ENCODE measurements around the gene RNU5B-1. TPM values are rescaled to one million over a fixed set of nuclear protein-coding genes. Genes with fewer than 3 reads are reported as not detected.
A peak's percentile ranks its signal among the peaks of the same experiment; 100 is the strongest.

Gene RNU5B-1
- total RNA-seq, 1 donor from 2014 or later, result not detected

GRCh38 chr15:65309882-65310418 is 5.5 kb downstream of the RNU5B-1 start:
- Histone ChIP-seq H3F3A (ENCODE audit: low read depth) (peaks cover 34% of the 10 kb centered on the region), H2AFZ (replicated peaks) (peak overlapping the region; percentile 14), H3K27ac (no peak overlapping the region), H3K27me3 (no peaks in the 10 kb centered on the region), H3K9me3 (ENCODE audit: low read depth) (no peaks in the 10 kb centered on the region), H3K4me1 (peaks cover 12% of the 10 kb centered on the region), H3K4me3 (no peak overlapping the region), H3K9ac (no peak overlapping the region), H4K20me1 (ENCODE audit: low read depth) (no peaks in the 10 kb centered on the region), H3K79me2 (ENCODE audit: low read depth) (no peaks in the 10 kb centered on the region), H3K36me3 (no peaks in the 10 kb centered on the region), H3K4me2 (no peak overlapping the region)
- no peak overlapping the region for H3K4me3 Mint-ChIP-seq
- H3K4me1 Mint-ChIP-seq, result peaks cover 44% of the 10 kb centered on the region
- H3K27me3 Mint-ChIP-seq (ENCODE audit: insufficient read depth, low read depth), result peaks cover 2% of the 10 kb centered on the region
- TF ChIP-seq EZH2phosphoT487 (IDR thresholded peaks at IDR 0.05) (no peak), EZH2 (IDR thresholded peaks at IDR 0.05) (no peak), CTCF (IDR thresholded peaks at IDR 0.05) (no peak)
- no peaks in the 10 kb centered on the region for H3K9me3 Mint-ChIP-seq
- H3K27ac Mint-ChIP-seq, result peak overlapping the region; percentile 98
- no peaks in the 10 kb centered on the region for H3K36me3 Mint-ChIP-seq
- DNase-seq (ENCODE audit: low spot score), result no peak

- Histone ChIP-seq H3K36me3 (no peaks in the 10 kb centered on the region), H3K4me1 (peaks cover 12% of the 10 kb centered on the region), H3K79me2 (ENCODE audit: low read depth) (no peaks in the 10 kb centered on the region), H3K27me3 (no peaks in the 10 kb centered on the region), H3K4me3 (no peak overlapping the region), H3F3A (ENCODE audit: low read depth) (peaks cover 27% of the 10 kb centered on the region), H3K9me3 (ENCODE audit: low read depth) (no peaks in the 10 kb centered on the region), H3K27ac (no peak overlapping the region), H3K9ac (no peak overlapping the region), H4K20me1 (ENCODE audit: low read depth) (no peaks in the 10 kb centered on the region), H2AFZ (replicated peaks) (peak overlapping the region; percentile 14), H3K4me2 (no peak overlapping the region)
- Mint-ChIP-seq H3K27me3 (ENCODE audit: insufficient read depth, low read depth) (peaks cover 2% of the 10 kb centered on the region), H3K4me3 (no peak overlapping the region), H3K27ac (no peak overlapping the region), H3K9me3 (no peaks in the 10 kb centered on the region), H3K4me1 (peaks cover 42% of the 10 kb centered on the region), H3K36me3 (no peaks in the 10 kb centered on the region)
- no peak for DNase-seq (ENCODE audit: low spot score)
- TF ChIP-seq CTCF (IDR thresholded peaks at IDR 0.05), result no peak
- TF ChIP-seq EZH2 (IDR thresholded peaks at IDR 0.05), result no peak
- no peak for TF ChIP-seq EZH2phosphoT487 (IDR thresholded peaks at IDR 0.05)
Observed at GRCh38 chr15:65310431-65311137, 6.1 kb downstream of the RNU5B-1 start.

- no peaks in the 10 kb centered on the region for H3K27me3 ChIP-seq
- H3K9ac ChIP-seq, result no peak overlapping the region
- H2AFZ ChIP-seq (replicated peaks), result no peak overlapping the region
- Mint-ChIP-seq H3K9me3 (no peaks in the 10 kb centered on the region), H3K27ac (no peak overlapping the region), H3K4me3 (no peak overlapping the region), H3K4me1 (peaks cover 35% of the 10 kb centered on the region), H3K36me3 (no peaks in the 10 kb centered on the region), H3K27me3 (ENCODE audit: insufficient read depth, low read depth) (peaks cover 4% of the 10 kb centered on the region)
- H4K20me1 ChIP-seq (ENCODE audit: low read depth), result no peaks in the 10 kb centered on the region
- H3K79me2 ChIP-seq (ENCODE audit: low read depth), result no peaks in the 10 kb centered on the region
- H3K36me3 ChIP-seq, result no peaks in the 10 kb centered on the region
- H3F3A ChIP-seq (ENCODE audit: low read depth), result peaks cover 16% of the 10 kb centered on the region
- peak overlapping the region; percentile 6 for H3K4me2 ChIP-seq
- H3K4me1 ChIP-seq, result peaks cover 12% of the 10 kb centered on the region
- TF ChIP-seq CTCF (IDR thresholded peaks at IDR 0.05), result no peak
- TF ChIP-seq EZH2 (IDR thresholded peaks at IDR 0.05), result no peak
- no peak for TF ChIP-seq EZH2phosphoT487 (IDR thresholded peaks at IDR 0.05)
- H3K4me3 ChIP-seq, result no peak overlapping the region
- H3K27ac ChIP-seq, result no peak overlapping the region
- DNase-seq (ENCODE audit: low spot score), result no peak
- H3K9me3 ChIP-seq (ENCODE audit: low read depth), result no peaks in the 10 kb centered on the region
Observed at GRCh38 chr15:65311760-65312159, 7.3 kb downstream of the RNU5B-1 start.

Measured in neural progenitor cell (in vitro differentiated cells).